GM12864 (cell line): ENCODE results near the gene GRID1.

Source experiments
- DNase-seq: peaks from one replicate; pipeline ENCODE4 v3.0.0-alpha.2; 2011; ENCODE audit warnings: low read depth
- H3K4me3 ChIP-seq: 2 replicates; pipeline ENCODE4 v1.5.1; 2011; ENCODE audit warnings: mild to moderate bottlenecking, low read depth, low read length, control low read depth
- CTCF ChIP-seq: IDR thresholded peaks from 2 replicates; pipeline ENCODE4 v1.5.1; 2011; ENCODE audit warnings: low read depth, mild to moderate bottlenecking, moderate library complexity, low read length, control low read depth, inconsistent platforms; ENCODE audit errors: missing control alignments

Gene GRID1

GRCh38 chr10:85868627-85869499 lies 497.7 kb downstream of the GRID1 start:
- no peak for DNase-seq
- TF ChIP-seq CTCF, result no peak
- H3K4me3 ChIP-seq, result no peak overlapping the region

- no peak overlapping the region for H3K4me3 ChIP-seq
- TF ChIP-seq CTCF, result no peak
- DNase-seq, result no peak
Observed at GRCh38 chr10:85864868-85865526, 501.6 kb downstream of the GRID1 start.

- no peak for DNase-seq
- no peak overlapping the region for H3K4me3 ChIP-seq
- no peak for TF ChIP-seq CTCF
Observed at GRCh38 chr10:85864173-85864549, 502.4 kb downstream of the GRID1 start.

GRCh38 chr10:85863301-85864172 lies 503.1 kb downstream of the GRID1 start:
- DNase-seq, result no peak

GRCh38 chr10:85862771-85863170 lies 503.8 kb downstream of the GRID1 start:
- DNase-seq, result no peak
- no peak for TF ChIP-seq CTCF
- H3K4me3 ChIP-seq, result no peak overlapping the region

More at GRCh38 chr10:85863301-85864172, 503.1 kb downstream of the GRID1 start:
- no peak overlapping the region for H3K4me3 ChIP-seq
- TF ChIP-seq CTCF, result no peak

GRCh38 chr10:85861513-85862197 lies 504.9 kb downstream of the GRID1 start:
- TF ChIP-seq CTCF, result no peak
- H3K4me3 ChIP-seq, result no peak overlapping the region
- no peak for DNase-seq
